WERI-Rb-1 (cell line): ENCODE data around the gene CABLES2.
A peak's percentile ranks its signal among the peaks of the same experiment; 100 is the strongest.
"Not testable (repeated sequence)": the region's sequence is repeated elsewhere in the genome, so short reads cannot be mapped to it uniquely, and the experiment has no call there.

Experiments used
- DNase-seq: peaks from one replicate; pipeline ENCODE4 v3.0.0-alpha.2; 2020
- H3K27ac ChIP-seq: fragments of 250-450 bp; sonication (Bioruptor Pico); 2 replicates; pipeline ENCODE4 v1.5.1; 2020; ENCODE audit warnings: mild to moderate bottlenecking, moderate library complexity
- H3K27me3 ChIP-seq: fragments of 250-450 bp; sonication (Bioruptor Pico); 2 replicates; pipeline ENCODE4 v1.5.1; 2021; ENCODE audit warnings: mild to moderate bottlenecking, low read depth, moderate library complexity; ENCODE audit not compliant: insufficient read depth, severe bottlenecking
- H3K36me3 ChIP-seq: fragments of 250-450 bp; sonication (Bioruptor Pico); 2 replicates; pipeline ENCODE4 v1.5.1; 2020; ENCODE audit warnings: mild to moderate bottlenecking, moderate library complexity
- H3K4me3 ChIP-seq: 2 replicates; pipeline ENCODE4 v1.5.1; 2011; ENCODE audit warnings: low read depth, mild to moderate bottlenecking, control low read depth, low read length
- H3K9me3 ChIP-seq: fragments of 250-450 bp; sonication (Bioruptor Pico); 2 replicates; pipeline ENCODE4 v1.5.1; 2021; ENCODE audit warnings: mild to moderate bottlenecking, moderate library complexity; ENCODE audit not compliant: severe bottlenecking
- CTCF ChIP-seq: IDR thresholded peaks from 2 replicates; pipeline ENCODE4 v1.5.1; 2011; ENCODE audit warnings: low read depth, mild to moderate bottlenecking, control low read depth, inconsistent platforms, low read length

The CABLES2 gene

GRCh38 chr20:62427172-62428001, 20.3 kb upstream of the CABLES2 start, which contains the start of gene RBBP8NL:
Gene RBBP8NL (minus strand): TSS chr20:62427539. CDS start chr20:62419647, 7,892 bp downstream.
- Histone ChIP-seq H3K27me3 (no peaks in the 10 kb centered on the region), H3K36me3 (no peaks in the 10 kb centered on the region), H3K27ac (peak within 1 kb of the TSS; percentile 41; the same call in 1 of the 2 replicates), H3K9me3 (no peaks in the 10 kb centered on the region), H3K4me3 (no peak within 1 kb of the TSS)
- DNase-seq = no peak
- TF ChIP-seq CTCF = no peak

GRCh38 chr20:62426699-62427131, 19.6 kb upstream of the CABLES2 start:
- Histone ChIP-seq H3K36me3 (no peaks in the 10 kb centered on the region), H3K27ac (peak overlapping the region; percentile 41; the same call in 1 of the 2 replicates), H3K27me3 (no peaks in the 10 kb centered on the region), H3K9me3 (no peaks in the 10 kb centered on the region), H3K4me3 (no peak overlapping the region)
- DNase-seq = peak; percentile 62
- TF ChIP-seq CTCF = no peak

- not testable (repeated sequence) for H3K4me3 ChIP-seq, H3K27me3 ChIP-seq, H3K9me3 ChIP-seq, H3K36me3 ChIP-seq, H3K27ac ChIP-seq, DNase-seq
Observed at GRCh38 chr20:62426059-62426348, 18.9 kb upstream of the CABLES2 start.

- H3K27ac ChIP-seq = no peak overlapping the region
- H3K36me3 ChIP-seq = no peaks in the 10 kb centered on the region
- H3K4me3 ChIP-seq = no peak overlapping the region
- H3K9me3 ChIP-seq = no peaks in the 10 kb centered on the region
- no peaks in the 10 kb centered on the region for H3K27me3 ChIP-seq
- no peak for DNase-seq
- TF ChIP-seq CTCF = no peak
Observed at GRCh38 chr20:62425281-62426058, 18.4 kb upstream of the CABLES2 start.

GRCh38 chr20:62424249-62425107, 17.4 kb upstream of the CABLES2 start:
- H3K9me3 ChIP-seq = no peaks in the 10 kb centered on the region
- no peak for DNase-seq
- H3K4me3 ChIP-seq = no peak overlapping the region
- no peak for TF ChIP-seq CTCF
- H3K27ac ChIP-seq = no peak overlapping the region
- H3K27me3 ChIP-seq = no peaks in the 10 kb centered on the region
- H3K36me3 ChIP-seq = no peaks in the 10 kb centered on the region
